ENCODE results near the gene SLC24A4.

Gene SLC24A4

DNA sequence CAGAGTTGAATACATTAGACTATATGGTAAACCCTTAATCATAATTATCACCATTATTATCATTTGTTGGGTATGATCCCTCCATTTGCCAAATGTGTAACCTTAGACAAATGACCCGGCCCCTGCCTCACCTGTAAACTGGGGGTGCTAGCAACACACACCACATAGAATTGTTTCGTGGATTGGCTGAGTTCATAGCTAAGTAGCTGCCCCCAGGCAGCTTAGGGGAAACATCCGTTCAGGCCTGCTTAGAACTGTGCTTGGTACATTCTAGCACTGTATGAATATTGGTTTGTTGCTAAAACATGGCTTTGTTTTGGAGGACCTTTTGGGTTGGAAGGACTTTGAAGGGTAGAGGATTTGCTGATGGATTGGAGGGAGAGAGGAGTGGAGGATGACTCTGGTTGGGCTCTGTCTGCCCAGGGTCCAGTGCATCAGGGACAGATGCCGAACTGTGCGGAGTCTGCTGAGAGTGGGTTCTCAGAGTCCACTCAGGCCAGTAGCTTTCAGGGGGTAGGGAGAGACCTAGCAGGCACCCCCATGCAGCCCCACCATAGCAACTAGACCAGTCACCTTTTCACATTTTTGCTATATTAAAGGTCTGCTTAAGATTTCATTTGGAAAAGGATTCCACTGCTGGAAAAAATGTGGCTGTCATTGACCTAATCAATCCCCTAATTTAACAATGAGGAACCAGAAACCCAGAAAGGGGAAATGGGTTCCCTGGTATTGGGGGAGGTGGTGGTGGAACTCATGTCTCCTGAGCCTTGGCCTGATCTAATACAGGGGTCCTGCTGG lies 192.8 kb downstream of the SLC24A4 start:
- CTCF ChIA-PET: no interaction called here
- TF ChIP-seq YY2 (tag by site-specific recombination; IDR thresholded peaks at IDR 0.05) (no peak), ZNF701 (tag by site-specific recombination; IDR thresholded peaks at IDR 0.05) (no peak), AEBP2 (tag by site-specific recombination; IDR thresholded peaks at IDR 0.05; ENCODE audit: borderline replicate concordance) (no peak), ZNF707 (tag by site-specific recombination; IDR thresholded peaks at IDR 0.05) (no peak), RBAK (tag by site-specific recombination; IDR thresholded peaks at IDR 0.05) (no peak)
- Histone ChIP-seq H3K4me1 (ENCODE audit: control insufficient read depth, insufficient read depth, low read length) (peaks cover 5% of the 10 kb centered on the region), H3K36me3 (ENCODE audit: control insufficient read depth in 2 of 2, insufficient read depth in 1 of 2, low read length in 2 of 2) (no peaks in the 10 kb centered on the region), H3K4me3 (ENCODE audit: low read depth, low read length) (no peak overlapping the region), H3K27ac (ENCODE audit: extremely low read depth, low read depth, low read length) (no peak overlapping the region), H3K9me3 (ENCODE audit: control insufficient read depth, insufficient read depth, low read depth, low read length) (no peaks in the 10 kb centered on the region)
- POLR2A ChIA-PET: no interaction called here

- peaks cover 2% of the 10 kb centered on the region for H3K4me1 ChIP-seq (ENCODE audit: control insufficient read depth, insufficient read depth, low read length)
- no peak overlapping the region for H3K4me3 ChIP-seq (ENCODE audit: low read depth, low read length)
- no peak overlapping the region for H3K27ac ChIP-seq (ENCODE audit: extremely low read depth, low read depth, low read length)
- no peaks in the 10 kb centered on the region for H3K36me3 ChIP-seq (ENCODE audit: control insufficient read depth in 2 of 2, insufficient read depth in 1 of 2, low read length in 2 of 2)
- no peaks in the 10 kb centered on the region for H3K9me3 ChIP-seq (ENCODE audit: control insufficient read depth, insufficient read depth, low read depth, low read length)
- TF ChIP-seq ZFP69B (tag by site-specific recombination; IDR thresholded peaks at IDR 0.05) (peak; percentile 79; the same call in 1 of the 2 replicates), ZNF692 (tag by site-specific recombination; IDR thresholded peaks at IDR 0.05) (peak; percentile 87), MEIS1 (CRISPR knock-in tag; IDR thresholded peaks at IDR 0.05; ENCODE audit: borderline replicate concordance) (no peak), ZFP41 (tag by site-specific recombination; IDR thresholded peaks at IDR 0.05; ENCODE audit: borderline replicate concordance) (no peak)
- POLR2A ChIA-PET: interaction anchor here (0.6 kb wide), 1 partner anchor 9 kb away, joined by 3 read pairs; no protein-coding TSS in a partner anchor
- CTCF ChIA-PET: no interaction called here
Measured at GRCh38 chr14:92516344-92516965, 193.5 kb downstream of the SLC24A4 start.

GRCh38 chr14:92516966-92517506 lies 194.1 kb downstream of the SLC24A4 start:
- no peaks in the 10 kb centered on the region for H3K36me3 ChIP-seq (ENCODE audit: control insufficient read depth in 2 of 2, insufficient read depth in 1 of 2, low read length in 2 of 2)
- no peak overlapping the region for H3K27ac ChIP-seq (ENCODE audit: extremely low read depth, low read depth, low read length)
- TF ChIP-seq ZNF549 (tag by site-specific recombination; IDR thresholded peaks at IDR 0.05) (no peak), ZNF324 (tag by site-specific recombination; IDR thresholded peaks at IDR 0.05) (no peak), RBAK (tag by site-specific recombination; IDR thresholded peaks at IDR 0.05) (no peak), ZNF140 (tag by site-specific recombination; IDR thresholded peaks at IDR 0.05) (no peak), ZBTB48 (tag by site-specific recombination; IDR thresholded peaks at IDR 0.05) (no peak), ZBTB17 (tag by site-specific recombination; IDR thresholded peaks at IDR 0.05) (no peak), TCF7L2 (IDR thresholded peaks at IDR 0.05; ENCODE audit: borderline replicate concordance, low read depth, low read length) (no peak), HOXD13 (CRISPR knock-in tag; IDR thresholded peaks at IDR 0.05; ENCODE audit: borderline replicate concordance) (no peak)
- TF ChIP-seq, protein P1, sequence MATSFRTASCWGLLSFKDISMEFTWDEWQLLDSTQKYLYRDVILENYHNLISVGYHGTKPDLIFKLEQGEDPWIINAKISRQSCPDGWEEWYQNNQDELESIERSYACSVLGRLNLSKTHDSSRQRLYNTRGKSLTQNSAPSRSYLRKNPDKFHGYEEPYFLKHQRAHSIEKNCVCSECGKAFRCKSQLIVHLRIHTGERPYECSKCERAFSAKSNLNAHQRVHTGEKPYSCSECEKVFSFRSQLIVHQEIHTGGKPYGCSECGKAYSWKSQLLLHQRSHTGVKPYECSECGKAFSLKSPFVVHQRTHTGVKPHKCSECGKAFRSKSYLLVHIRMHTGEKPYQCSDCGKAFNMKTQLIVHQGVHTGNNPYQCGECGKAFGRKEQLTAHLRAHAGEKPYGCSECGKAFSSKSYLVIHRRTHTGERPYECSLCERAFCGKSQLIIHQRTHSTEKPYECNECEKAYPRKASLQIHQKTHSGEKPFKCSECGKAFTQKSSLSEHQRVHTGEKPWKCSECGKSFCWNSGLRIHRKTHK (tag by site-specific recombination; IDR thresholded peaks at IDR 0.05): no peak
- TF ChIP-seq, protein P2, sequence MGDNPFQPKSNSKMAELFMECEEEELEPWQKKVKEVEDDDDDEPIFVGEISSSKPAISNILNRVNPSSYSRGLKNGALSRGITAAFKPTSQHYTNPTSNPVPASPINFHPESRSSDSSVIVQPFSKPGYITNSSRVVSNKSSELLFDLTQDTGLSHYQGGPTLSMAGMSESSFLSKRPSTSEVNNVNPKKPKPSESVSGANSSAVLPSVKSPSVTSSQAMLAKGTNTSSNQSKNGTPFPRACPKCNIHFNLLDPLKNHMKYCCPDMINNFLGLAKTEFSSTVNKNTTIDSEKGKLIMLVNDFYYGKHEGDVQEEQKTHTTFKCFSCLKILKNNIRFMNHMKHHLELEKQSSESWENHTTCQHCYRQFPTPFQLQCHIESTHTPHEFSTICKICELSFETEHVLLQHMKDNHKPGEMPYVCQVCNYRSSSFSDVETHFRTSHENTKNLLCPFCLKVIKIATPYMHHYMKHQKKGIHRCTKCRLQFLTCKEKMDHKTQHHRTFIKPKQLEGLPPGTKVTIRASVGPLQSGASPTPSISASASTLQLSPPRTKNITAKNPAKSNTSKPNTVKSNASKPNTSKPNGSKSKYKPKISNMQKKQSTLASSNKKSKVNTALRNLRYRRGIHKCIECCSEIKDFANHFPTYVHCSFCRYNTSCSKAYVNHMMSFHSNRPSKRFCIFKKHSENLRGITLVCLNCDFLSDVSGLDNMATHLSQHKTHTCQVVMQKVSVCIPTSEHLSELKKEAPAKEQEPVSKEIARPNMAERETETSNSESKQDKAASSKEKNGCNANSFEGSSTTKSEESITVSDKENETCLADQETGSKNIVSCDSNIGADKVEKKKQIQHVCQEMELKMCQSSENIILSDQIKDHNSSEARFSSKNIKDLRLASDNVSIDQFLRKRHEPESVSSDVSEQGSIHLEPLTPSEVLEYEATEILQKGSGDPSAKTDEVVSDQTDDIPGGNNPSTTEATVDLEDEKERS (tag by site-specific recombination; IDR thresholded peaks at IDR 0.05): no peak
- H3K4me1 ChIP-seq (ENCODE audit: control insufficient read depth, insufficient read depth, low read length): no peaks in the 10 kb centered on the region
- no peak overlapping the region for H3K4me3 ChIP-seq (ENCODE audit: low read depth, low read length)
- ChIA-PET POLR2A (interaction anchor here (0.6 kb wide), 1 partner anchor 10 kb away, joined by 3 read pairs; no protein-coding TSS in a partner anchor), CTCF (no interaction called here)
- H3K9me3 ChIP-seq (ENCODE audit: control insufficient read depth, insufficient read depth, low read depth, low read length): no peaks in the 10 kb centered on the region

All from HEK293 (cell line).